WTC11 (cell line): ENCODE results near the gene PRR7.

Experiments
- CBFB ChIP-seq: sonication (generic); formaldehyde crosslinking; IDR thresholded peaks from 2 replicates; pipeline ENCODE4 v1.8.1; 2022; ENCODE audit warnings: mild to moderate bottlenecking, low read depth, missing genetic modification reagents
- JUN ChIP-seq: sonication (generic); formaldehyde crosslinking; IDR thresholded peaks from 2 replicates; pipeline ENCODE4 v1.8.0; 2023; ENCODE audit warnings: mild to moderate bottlenecking, missing genetic modification reagents
- NFE2L1 ChIP-seq: sonication (generic); formaldehyde crosslinking; IDR thresholded peaks from 2 replicates; pipeline ENCODE4 v1.8.1; 2023; ENCODE audit warnings: missing genetic modification reagents

DNA sequence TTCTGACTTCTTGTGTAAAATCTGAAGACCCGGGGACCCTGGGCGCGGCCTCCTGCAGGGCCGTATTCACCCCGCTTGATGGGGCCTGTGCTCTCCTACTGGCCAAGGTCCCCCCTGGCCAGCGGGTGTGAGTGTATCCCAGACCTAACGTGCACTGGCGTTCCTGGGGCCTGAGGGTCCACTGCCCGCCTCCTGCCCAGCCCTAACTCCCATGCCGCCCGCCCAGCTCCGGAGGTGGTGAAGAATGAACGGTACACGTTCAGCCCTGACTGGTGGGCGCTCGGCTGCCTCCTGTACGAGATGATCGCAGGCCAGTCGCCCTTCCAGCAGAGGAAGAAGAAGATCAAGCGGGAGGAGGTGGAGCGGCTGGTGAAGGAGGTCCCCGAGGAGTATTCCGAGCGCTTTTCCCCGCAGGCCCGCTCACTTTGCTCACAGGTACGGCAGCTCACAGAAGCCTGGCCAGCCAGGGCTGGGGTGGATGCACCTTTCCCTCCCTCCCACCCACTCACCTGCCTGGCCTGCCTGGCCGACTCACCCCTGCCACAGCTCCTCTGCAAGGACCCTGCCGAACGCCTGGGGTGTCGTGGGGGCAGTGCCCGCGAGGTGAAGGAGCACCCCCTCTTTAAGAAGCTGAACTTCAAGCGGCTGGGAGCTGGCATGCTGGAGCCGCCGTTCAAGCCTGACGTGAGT, 10.6 kb upstream of the PRR7 start:
- TF ChIP-seq JUN (CRISPR knock-in tag) = no peak
- TF ChIP-seq CBFB (CRISPR knock-in tag) = no peak
- no peak for TF ChIP-seq NFE2L1 (CRISPR knock-in tag)
